ENCODE results near the gene VAPB. TPM values are rescaled to one million over a fixed set of nuclear protein-coding genes. Genes with fewer than 3 reads are reported as not detected.

VAPB gene
- total RNA-seq, 4 donors from 2014 or later: 10.9 to 20.4 (median 17.9) TPM

GRCh38 chr20:58399926-58400325, 10.9 kb downstream of the VAPB start:
- Histone ChIP-seq H3K4me3 (no peak overlapping the region), H3K27ac (no peak overlapping the region), H3K4me1 (peaks cover 24% of the 10 kb centered on the region), H3K36me3 (no peaks in the 10 kb centered on the region), H3K9me3 (no peaks in the 10 kb centered on the region), H3K27me3 (no peaks in the 10 kb centered on the region)
- 93% methylated on average over 6 of the region's 6 CpGs for whole genome bisulfite sequencing
- TF ChIP-seq POLR2A (IDR thresholded peaks at IDR 0.05) (no peak), CTCF (IDR thresholded peaks at IDR 0.05) (no peak), EP300 (IDR thresholded peaks at IDR 0.05) (no peak), POLR2AphosphoS5 (IDR thresholded peaks at IDR 0.05) (no peak)
- DNase-seq (ENCODE audit: low spot score in 2 of 2): no peak

- Histone ChIP-seq H3K4me3 (no peak overlapping the region), H3K9me3 (no peaks in the 10 kb centered on the region), H3K4me1 (peaks cover 34% of the 10 kb centered on the region), H3K27me3 (no peaks in the 10 kb centered on the region), H3K27ac (no peak overlapping the region), H3K36me3 (no peaks in the 10 kb centered on the region)
- TF ChIP-seq CTCF (IDR thresholded peaks at IDR 0.05): no peak
- no peak for TF ChIP-seq POLR2AphosphoS5 (IDR thresholded peaks at IDR 0.05)
- TF ChIP-seq EP300 (IDR thresholded peaks at IDR 0.05): no peak
- TF ChIP-seq POLR2A (IDR thresholded peaks at IDR 0.05): no peak
- WGBS: 88% methylated on average over 1 of the region's 1 CpG
- no peak for DNase-seq (ENCODE audit: low spot score in 2 of 2)
Measured at GRCh38 chr20:58401162-58401561, 12.1 kb downstream of the VAPB start.

GRCh38 chr20:58402305-58402704, 13.3 kb downstream of the VAPB start:
- H3K27ac ChIP-seq: no peak overlapping the region
- TF ChIP-seq POLR2A (IDR thresholded peaks at IDR 0.05): no peak
- TF ChIP-seq POLR2AphosphoS5 (IDR thresholded peaks at IDR 0.05): no peak
- TF ChIP-seq CTCF (IDR thresholded peaks at IDR 0.05): no peak
- TF ChIP-seq EP300 (IDR thresholded peaks at IDR 0.05): no peak
- no peak overlapping the region for H3K4me3 ChIP-seq
- no peaks in the 10 kb centered on the region for H3K36me3 ChIP-seq
- H3K9me3 ChIP-seq: no peaks in the 10 kb centered on the region
- DNase-seq (ENCODE audit: low spot score in 2 of 2): no peak
- peaks cover 45% of the 10 kb centered on the region for H3K4me1 ChIP-seq
- H3K27me3 ChIP-seq: no peaks in the 10 kb centered on the region
- WGBS: 65% methylated on average over 5 of the region's 5 CpGs

- Histone ChIP-seq H3K9me3 (no peaks in the 10 kb centered on the region), H3K27me3 (no peaks in the 10 kb centered on the region), H3K4me3 (no peak overlapping the region), H3K27ac (no peak overlapping the region), H3K4me1 (peaks cover 50% of the 10 kb centered on the region), H3K36me3 (no peaks in the 10 kb centered on the region)
- TF ChIP-seq POLR2AphosphoS5 (IDR thresholded peaks at IDR 0.05): no peak
- no peak for TF ChIP-seq CTCF (IDR thresholded peaks at IDR 0.05)
- TF ChIP-seq EP300 (IDR thresholded peaks at IDR 0.05): no peak
- no peak for TF ChIP-seq POLR2A (IDR thresholded peaks at IDR 0.05)
- 93% methylated on average over 5 of the region's 5 CpGs for WGBS
- DNase-seq (ENCODE audit: low spot score in 2 of 2): no peak
Measured at GRCh38 chr20:58402827-58403226, 13.8 kb downstream of the VAPB start.

- Histone ChIP-seq H3K27me3 (no peaks in the 10 kb centered on the region), H3K36me3 (no peaks in the 10 kb centered on the region), H3K9me3 (no peaks in the 10 kb centered on the region), H3K4me3 (no peak overlapping the region), H3K4me1 (peaks cover 53% of the 10 kb centered on the region), H3K27ac (no peak overlapping the region)
- DNase-seq (ENCODE audit: low spot score in 2 of 2): no peak
- TF ChIP-seq CTCF (IDR thresholded peaks at IDR 0.05) (no peak), POLR2AphosphoS5 (IDR thresholded peaks at IDR 0.05) (no peak), EP300 (IDR thresholded peaks at IDR 0.05) (no peak), POLR2A (IDR thresholded peaks at IDR 0.05) (no peak)
- whole genome bisulfite sequencing: 96% methylated on average over 3 of the region's 3 CpGs
Measured at GRCh38 chr20:58403272-58403671, 14.2 kb downstream of the VAPB start.
